AG09319 (cell line): ENCODE results near the gene GFRA1.

Experiments used
- DNase-seq: peaks from one replicate; pipeline ENCODE4 v3.0.0-alpha.2; 2010; ENCODE audit warnings: low read depth; ENCODE audit errors: extremely low read depth
- TF ChIP-seq, protein P1 (sequence below): IDR thresholded peaks from 2 replicates; pipeline ENCODE4 v1.5.1; 2011; ENCODE audit warnings: low read depth, mild to moderate bottlenecking, inconsistent platforms, low read length, moderate library complexity

GFRA1 gene

DNA sequence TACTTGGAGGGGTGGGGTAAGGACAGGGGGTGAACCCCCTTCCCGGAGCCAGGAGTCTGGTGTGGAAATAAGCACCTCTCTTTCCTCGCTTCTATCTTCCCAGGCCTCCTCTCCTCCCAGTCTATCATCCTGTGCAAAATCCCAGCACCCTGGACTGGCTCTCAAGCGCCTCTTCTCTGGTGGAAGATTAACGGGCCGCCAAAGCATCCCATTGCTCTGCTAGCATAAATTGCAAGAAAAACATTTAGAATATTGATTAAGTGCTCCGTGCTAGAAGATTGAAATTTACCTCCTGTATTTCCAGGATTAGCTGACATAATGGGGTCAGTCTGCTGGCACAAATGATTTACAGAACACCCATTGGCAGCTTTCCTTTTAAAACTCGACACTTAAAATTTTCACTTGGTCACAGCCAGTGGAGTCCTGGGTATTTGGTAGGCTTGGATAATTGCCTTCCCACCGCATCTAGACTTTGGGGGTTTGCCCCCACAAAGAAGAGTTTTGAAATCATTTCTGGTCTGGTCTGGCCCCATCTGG is 189.7 kb downstream of the GFRA1 start:
- TF ChIP-seq, protein P1, sequence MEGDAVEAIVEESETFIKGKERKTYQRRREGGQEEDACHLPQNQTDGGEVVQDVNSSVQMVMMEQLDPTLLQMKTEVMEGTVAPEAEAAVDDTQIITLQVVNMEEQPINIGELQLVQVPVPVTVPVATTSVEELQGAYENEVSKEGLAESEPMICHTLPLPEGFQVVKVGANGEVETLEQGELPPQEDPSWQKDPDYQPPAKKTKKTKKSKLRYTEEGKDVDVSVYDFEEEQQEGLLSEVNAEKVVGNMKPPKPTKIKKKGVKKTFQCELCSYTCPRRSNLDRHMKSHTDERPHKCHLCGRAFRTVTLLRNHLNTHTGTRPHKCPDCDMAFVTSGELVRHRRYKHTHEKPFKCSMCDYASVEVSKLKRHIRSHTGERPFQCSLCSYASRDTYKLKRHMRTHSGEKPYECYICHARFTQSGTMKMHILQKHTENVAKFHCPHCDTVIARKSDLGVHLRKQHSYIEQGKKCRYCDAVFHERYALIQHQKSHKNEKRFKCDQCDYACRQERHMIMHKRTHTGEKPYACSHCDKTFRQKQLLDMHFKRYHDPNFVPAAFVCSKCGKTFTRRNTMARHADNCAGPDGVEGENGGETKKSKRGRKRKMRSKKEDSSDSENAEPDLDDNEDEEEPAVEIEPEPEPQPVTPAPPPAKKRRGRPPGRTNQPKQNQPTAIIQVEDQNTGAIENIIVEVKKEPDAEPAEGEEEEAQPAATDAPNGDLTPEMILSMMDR, result no peak
- no peak for DNase-seq

DNA sequence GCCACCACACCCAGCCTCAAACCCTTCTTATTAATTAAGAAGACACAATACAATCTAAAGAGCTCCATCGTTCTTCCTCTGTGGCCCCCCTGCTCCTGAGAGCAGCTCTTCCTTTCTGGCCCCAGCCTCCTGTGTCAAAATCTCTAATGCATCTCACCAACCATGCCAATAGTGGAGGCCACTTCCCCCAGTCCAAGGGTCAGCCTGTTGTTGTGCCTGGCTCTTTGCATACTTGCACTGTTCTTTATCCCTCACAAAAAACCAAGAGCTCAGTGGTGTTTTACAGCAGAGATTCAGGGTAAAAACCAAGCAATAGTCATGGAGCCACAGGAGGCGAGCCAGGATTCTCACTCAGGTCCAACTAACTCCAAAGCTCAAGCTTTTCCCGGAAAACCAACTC is 190.2 kb downstream of the GFRA1 start:
- TF ChIP-seq, protein P1, result no peak

DNA sequence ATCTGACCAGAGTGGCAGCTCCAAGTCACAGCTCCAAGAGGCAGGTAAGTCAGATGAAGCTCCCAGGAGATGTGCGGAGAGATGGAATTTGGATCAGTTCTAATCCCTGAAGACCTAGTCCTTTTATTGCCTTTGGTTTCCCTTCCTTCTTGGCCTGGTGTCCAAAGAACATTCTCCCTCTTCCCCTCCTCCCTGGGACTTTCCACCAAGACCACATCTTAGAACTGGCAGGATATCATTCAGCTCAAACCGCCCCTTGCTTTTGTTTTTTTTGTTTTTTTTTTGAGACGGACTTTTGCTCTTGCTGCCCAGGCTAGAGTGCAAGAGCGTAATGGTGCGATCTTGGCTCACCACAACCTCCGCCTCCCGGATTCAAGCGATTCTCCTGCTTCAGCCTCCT is 190.8 kb downstream of the GFRA1 start:
- no peak for DNase-seq
- TF ChIP-seq, protein P1, result no peak

More for the DNA sequence above, 190.2 kb downstream of the GFRA1 start:
- no peak for DNase-seq

DNA sequence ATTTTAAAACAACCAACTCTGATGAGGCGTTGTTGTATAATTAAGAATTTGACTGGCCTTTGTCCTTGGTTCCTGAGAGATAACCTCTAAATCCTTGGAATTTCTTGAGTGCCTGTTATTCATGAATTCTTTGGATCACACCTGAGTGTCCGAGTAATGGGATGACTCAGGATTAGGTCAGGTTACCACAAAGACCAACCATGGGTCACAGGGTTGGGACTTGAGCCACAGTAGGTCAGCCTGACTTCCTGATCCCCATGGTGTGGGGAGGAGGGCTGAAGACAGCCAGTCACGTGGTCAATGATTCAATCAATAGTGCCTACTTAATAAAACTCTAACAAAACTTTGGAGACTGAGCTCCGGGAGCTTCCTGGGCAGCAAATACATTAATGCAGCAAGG is 192.5 kb downstream of the GFRA1 start:
- DNase-seq, result no peak
- TF ChIP-seq, protein P1, result no peak

DNA sequence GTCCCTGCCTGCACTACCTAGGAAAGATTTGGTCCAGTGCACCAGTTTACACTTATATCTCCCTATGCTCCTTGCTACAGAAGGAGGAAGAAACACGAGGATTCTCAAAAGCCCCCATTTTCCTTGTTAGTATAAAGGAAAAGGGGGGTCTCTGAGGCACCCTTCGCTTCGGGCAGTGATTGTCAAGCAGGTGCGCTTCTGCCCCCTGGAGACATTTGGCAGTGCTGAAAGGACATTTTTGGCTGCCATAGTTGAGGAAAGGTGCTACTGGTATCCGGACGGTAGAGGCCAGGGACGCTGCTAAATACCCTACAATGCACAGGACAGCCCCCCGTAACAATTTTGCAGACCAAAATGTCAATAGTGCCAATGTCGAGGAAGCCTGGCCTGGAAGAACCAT is 193.7 kb downstream of the GFRA1 start:
- TF ChIP-seq, protein P1, result no peak
- DNase-seq, result no peak

DNA sequence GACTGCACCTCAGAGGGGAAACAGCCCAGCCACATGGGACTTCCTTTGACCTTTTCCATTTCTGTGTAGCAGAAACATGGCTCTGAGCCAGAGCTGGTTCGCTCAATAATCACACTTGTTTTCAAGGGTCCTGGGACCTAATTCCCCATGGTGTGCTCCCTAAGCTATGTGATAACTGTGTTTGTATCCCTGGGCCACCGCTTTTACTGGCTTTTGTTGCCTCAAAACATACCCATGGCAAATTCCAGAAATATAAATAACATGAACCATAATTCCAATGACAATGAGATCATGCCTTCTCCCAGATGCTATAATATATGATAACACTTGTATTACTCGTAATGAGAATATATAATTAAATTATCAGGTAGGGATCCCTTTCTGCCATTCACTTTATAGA is 196.4 kb downstream of the GFRA1 start:
- DNase-seq, result no peak
- TF ChIP-seq, protein P1, result no peak

DNA sequence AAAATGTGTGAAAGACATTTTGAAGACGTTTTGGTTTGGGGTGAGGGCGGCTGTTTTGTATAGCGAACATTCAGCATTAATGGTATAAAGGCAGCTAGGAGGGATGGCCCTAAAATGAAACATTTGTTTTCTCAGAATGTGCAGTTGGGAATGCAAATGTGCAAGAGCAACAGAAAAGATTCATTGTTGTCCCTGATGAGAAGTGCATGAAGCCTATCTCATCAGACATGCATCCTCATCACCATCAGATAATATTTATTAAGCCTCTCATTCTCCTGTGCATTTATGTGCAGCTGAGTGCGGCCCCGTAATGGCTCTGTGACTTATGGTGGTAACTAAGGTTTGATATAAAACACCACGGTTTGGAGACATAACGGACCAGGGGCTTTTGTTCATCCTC is 199.5 kb downstream of the GFRA1 start:
- DNase-seq, result no peak
- TF ChIP-seq, protein P1, result no peak
